SK-N-SH (cell line): ENCODE results near the gene PTPN5. TPM values are rescaled to one million over a fixed set of nuclear protein-coding genes. Genes with fewer than 3 reads are reported as not detected.

Experiments
- CTCF ChIA-PET: fragments of 300-600, 350-600 bp; formaldehyde crosslinking; extraction: SDS; loops from one replicate; lab custom pipeline; 2021; lab: Yijun Ruan, JAX
- POLR2A ChIA-PET: fragments of 350-600 bp; sonication (Branson Sonifier 250); formaldehyde crosslinking; extraction: SDS; loops from one replicate; lab custom pipeline; 2020; ENCODE audit warnings: antibody characterized with exemption, inconsistent platforms; lab: Yijun Ruan, JAX
- DNase-seq: peaks from one replicate; pipeline ENCODE4 v3.0.0; 2012
- H2AFZ ChIP-seq: fragments of 200-600 bp; sonication (generic); 2 replicates; pipeline ENCODE4 v1.8.1; 2016; ENCODE audit warnings: antibody characterized with exemption, mild to moderate bottlenecking, low read depth
- H3F3A ChIP-seq: fragments of 200-600 bp; sonication (generic); replicated peaks from 2 replicates; pipeline ENCODE3; 2016; ENCODE audit warnings: antibody characterized with exemption, mild to moderate bottlenecking; ENCODE audit not compliant: insufficient read depth
- H3K27ac ChIP-seq, 2 experiments: fragments of 200-500 bp in 1 of 2; fragments of 200-600 bp in 1 of 2; sonication (Bioruptor generic) in 1 of 2; sonication (generic), shearing (Covaris generic) in 1 of 2; 2 replicates each; pipeline versions ENCODE4 v1.5.1 to v1.6.1; 2014 to 2016; ENCODE audit warnings: low read depth in 2 of 2, inconsistent platforms in 1 of 2, low read length in 1 of 2, mild to moderate bottlenecking in 1 of 2, mixed read lengths in 1 of 2
- H3K27me3 ChIP-seq: fragments of 200-600 bp; sonication (generic), shearing (Covaris generic); 2 replicates; pipeline ENCODE4 v1.6.1; 2016; ENCODE audit warnings: mixed run types; ENCODE audit not compliant: insufficient read depth
- H3K36me3 ChIP-seq, 2 experiments: fragments of 200-500 bp in 1 of 2; fragments of 200-600 bp in 1 of 2; sonication (Bioruptor generic) in 1 of 2; sonication (generic) in 1 of 2; replicated peaks in 1 of 2; 2 replicates each; pipeline versions ENCODE3 to v1.5.1; 2014 to 2016; ENCODE audit warnings: low read length in 1 of 2, mild to moderate bottlenecking in 1 of 2; ENCODE audit not compliant: insufficient read depth in 2 of 2, control insufficient read depth in 1 of 2
- H3K4me1 ChIP-seq, 2 experiments: fragments of 200-500 bp in 1 of 2; fragments of 200-600 bp in 1 of 2; sonication (Bioruptor generic) in 1 of 2; sonication (generic), shearing (Covaris generic) in 1 of 2; 2 replicates each; pipeline versions ENCODE4 v1.5.1 to v1.6.1; 2014 to 2016; ENCODE audit warnings: low read depth in 1 of 2, low read length in 1 of 2, mixed run types in 1 of 2; ENCODE audit not compliant: insufficient read depth in 2 of 2, control insufficient read depth in 1 of 2
- H3K4me2 ChIP-seq: fragments of 200-600 bp; sonication (generic), shearing (Covaris generic); 2 replicates; pipeline ENCODE4 v1.6.1; 2017; ENCODE audit warnings: mixed run types
- H3K4me3 ChIP-seq, 2 experiments: fragments of 200-500 bp in 1 of 2; fragments of 200-600 bp in 1 of 2; sonication (Bioruptor generic) in 1 of 2; sonication (generic), shearing (Covaris generic) in 1 of 2; 2 replicates each; pipeline versions ENCODE4 v1.5.1 to v1.8.1; 2014 to 2016; ENCODE audit warnings: low read depth in 2 of 2, inconsistent platforms in 1 of 2, low read length in 1 of 2, mild to moderate bottlenecking in 1 of 2, mixed read lengths in 1 of 2, moderate library complexity in 1 of 2
- H3K79me2 ChIP-seq: fragments of 200-600 bp; sonication (generic); 2 replicates; pipeline ENCODE4 v1.8.1; 2017; ENCODE audit warnings: mild to moderate bottlenecking; ENCODE audit not compliant: insufficient read depth
- H3K9ac ChIP-seq: fragments of 200-600 bp; sonication (generic); 2 replicates; pipeline ENCODE4 v1.6.1; 2017; ENCODE audit warnings: mixed run types
- H3K9me2 ChIP-seq: fragments of 200-600 bp; sonication (generic); 2 replicates; pipeline ENCODE4 v1.6.1; 2017; ENCODE audit warnings: mixed run types
- H3K9me3 ChIP-seq: fragments of 200-600 bp; sonication (generic); 2 replicates; pipeline ENCODE4 v1.6.1; 2017; ENCODE audit warnings: mixed run types, mild to moderate bottlenecking, moderate library complexity
- H4K20me1 ChIP-seq: fragments of 200-600 bp; sonication (generic); 2 replicates; pipeline ENCODE4 v1.6.1; 2017; ENCODE audit warnings: mild to moderate bottlenecking, mixed run types; ENCODE audit not compliant: insufficient read depth
- CHD2 ChIP-seq: fragments of 150-350 bp; IDR thresholded peaks from 2 replicates; pipeline ENCODE4 v1.6.1; 2018; ENCODE audit warnings: low read length; ENCODE audit not compliant: partially characterized antibody
- ELF1 ChIP-seq: IDR thresholded peaks from 2 replicates; pipeline ENCODE4 v1.4.0; 2012
- EZH2phosphoT487 ChIP-seq: fragments of 200-600 bp; sonication (generic); IDR thresholded peaks from 2 replicates; pipeline ENCODE4 v1.6.1; 2017; ENCODE audit warnings: low read depth, mixed run types, mild to moderate bottlenecking, antibody characterized with exemption, moderate library complexity, borderline replicate concordance
- FOSL2 ChIP-seq: IDR thresholded peaks from 2 replicates; pipeline ENCODE4 v1.4.0; 2012; ENCODE audit warnings: low read depth, mild to moderate bottlenecking, moderate library complexity, borderline replicate concordance
- MEF2A ChIP-seq: IDR thresholded peaks from 2 replicates; pipeline ENCODE4 v1.4.0; 2012; ENCODE audit warnings: low read depth, borderline replicate concordance
- RAD21 ChIP-seq: IDR thresholded peaks from 2 replicates; pipeline ENCODE4 v1.6.1; 2012; ENCODE audit warnings: mild to moderate bottlenecking, low read length
- SIN3A ChIP-seq: IDR thresholded peaks from 2 replicates; pipeline ENCODE4 v1.6.1; 2012; ENCODE audit warnings: low read depth, mild to moderate bottlenecking, low read length, moderate library complexity, borderline replicate concordance
- SMC3 ChIP-seq: IDR thresholded peaks from 2 replicates; pipeline ENCODE4 v1.6.1; 2012; ENCODE audit warnings: low read depth, low read length, improper control_type of control experiment
- YY1 ChIP-seq: IDR thresholded peaks from 2 replicates; pipeline ENCODE4 v1.4.0; 2012; ENCODE audit warnings: low read depth, mild to moderate bottlenecking
- WGBS: methylation state at CpG from one replicate; pipeline ENCODE4 v1.1.6; 2017; ENCODE audit warnings: low lambda C conversion rate; 5-methylcytosine and 5-hydroxymethylcytosine counted together
- polyA plus RNA-seq, 3 experiments: library from polyadenylated mRNA; depleted of rRNA; stranded (reverse); fragments of >200 nt; gene quantifications; 2 replicates each; pipeline ENCODE4 v1.2.3, GENCODE V29; 2012
- TF ChIP-seq, protein P1 (sequence below): fragments of 200-600 bp; sonication (generic); IDR thresholded peaks from 2 replicates; pipeline ENCODE4 v1.6.1; 2017; ENCODE audit warnings: antibody characterized with exemption, mild to moderate bottlenecking, moderate library complexity
- TF ChIP-seq, protein P2 (sequence below): fragments of 150-350 bp; IDR thresholded peaks from 2 replicates; pipeline ENCODE4 v1.6.1; 2016; ENCODE audit warnings: mild to moderate bottlenecking, low read depth, low read length
- TF ChIP-seq, protein P3 (sequence below): IDR thresholded peaks from 2 replicates; pipeline ENCODE4 v1.4.0; 2012; ENCODE audit warnings: low read depth

PTPN5 gene
- polyA plus RNA-seq, 1 of the 3 experiments (the other 2 are of a cell fraction) = not detected

DNA sequence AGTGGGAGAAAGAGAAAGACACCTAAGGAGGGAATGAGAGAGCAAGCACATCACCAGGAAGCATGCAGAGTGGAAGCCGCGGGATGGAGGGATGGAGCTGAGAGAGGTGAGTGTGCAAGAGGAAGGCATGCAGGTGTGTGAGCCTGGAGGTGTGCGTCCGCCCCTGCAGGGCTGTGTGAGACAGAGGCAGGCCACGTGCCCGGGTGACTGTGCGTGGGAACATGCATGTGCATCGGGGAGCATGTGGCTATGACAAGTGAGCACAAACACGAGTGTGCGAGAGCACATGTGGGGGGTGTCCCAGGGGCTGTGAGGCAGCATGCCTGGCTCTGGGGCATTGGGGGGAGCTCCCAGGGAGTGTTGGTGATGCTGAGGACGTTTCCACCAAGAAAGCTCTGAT is 29.9 kb downstream of the PTPN5 start:
- Histone ChIP-seq H3K27ac (no peak overlapping the region), H3K9me3 (no peaks in the 10 kb centered on the region), H3K9me2 (no peaks in the 10 kb centered on the region), H3F3A (peaks cover 16% of the 10 kb centered on the region), H3K9ac (no peak overlapping the region), H3K4me2 (no peak overlapping the region), H4K20me1 (no peaks in the 10 kb centered on the region), H3K79me2 (no peaks in the 10 kb centered on the region), H3K4me1 (peaks cover 0 to 4% of the 10 kb centered on the region in 2 experiments; a peak in 1 of 4 replicates), H3K36me3 (no peaks in the 10 kb centered on the region), H3K4me3 (no peak overlapping the region), H2AFZ (no peak overlapping the region)
- DNase-seq = no peak
- ChIA-PET CTCF (interaction anchor here (1.0 to 2.9 kb wide), 3 partner anchors 12 to 646 kb away, joined by 3 to 13 read pairs (median 6); no protein-coding TSS in a partner anchor), POLR2A (no interaction called here)
- TF ChIP-seq, protein P1, sequence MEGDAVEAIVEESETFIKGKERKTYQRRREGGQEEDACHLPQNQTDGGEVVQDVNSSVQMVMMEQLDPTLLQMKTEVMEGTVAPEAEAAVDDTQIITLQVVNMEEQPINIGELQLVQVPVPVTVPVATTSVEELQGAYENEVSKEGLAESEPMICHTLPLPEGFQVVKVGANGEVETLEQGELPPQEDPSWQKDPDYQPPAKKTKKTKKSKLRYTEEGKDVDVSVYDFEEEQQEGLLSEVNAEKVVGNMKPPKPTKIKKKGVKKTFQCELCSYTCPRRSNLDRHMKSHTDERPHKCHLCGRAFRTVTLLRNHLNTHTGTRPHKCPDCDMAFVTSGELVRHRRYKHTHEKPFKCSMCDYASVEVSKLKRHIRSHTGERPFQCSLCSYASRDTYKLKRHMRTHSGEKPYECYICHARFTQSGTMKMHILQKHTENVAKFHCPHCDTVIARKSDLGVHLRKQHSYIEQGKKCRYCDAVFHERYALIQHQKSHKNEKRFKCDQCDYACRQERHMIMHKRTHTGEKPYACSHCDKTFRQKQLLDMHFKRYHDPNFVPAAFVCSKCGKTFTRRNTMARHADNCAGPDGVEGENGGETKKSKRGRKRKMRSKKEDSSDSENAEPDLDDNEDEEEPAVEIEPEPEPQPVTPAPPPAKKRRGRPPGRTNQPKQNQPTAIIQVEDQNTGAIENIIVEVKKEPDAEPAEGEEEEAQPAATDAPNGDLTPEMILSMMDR = no peak
- TF ChIP-seq RAD21 (no peak), MEF2A (no peak), CHD2 (no peak), SMC3 (no peak), YY1 (no peak), SIN3A (no peak)
- TF ChIP-seq, all 33 proteins: peak for 0
- no peaks in the 10 kb centered on the region for H3K27me3 ChIP-seq
- 84% methylated on average over 8 of the region's 11 CpGs for WGBS

DNA sequence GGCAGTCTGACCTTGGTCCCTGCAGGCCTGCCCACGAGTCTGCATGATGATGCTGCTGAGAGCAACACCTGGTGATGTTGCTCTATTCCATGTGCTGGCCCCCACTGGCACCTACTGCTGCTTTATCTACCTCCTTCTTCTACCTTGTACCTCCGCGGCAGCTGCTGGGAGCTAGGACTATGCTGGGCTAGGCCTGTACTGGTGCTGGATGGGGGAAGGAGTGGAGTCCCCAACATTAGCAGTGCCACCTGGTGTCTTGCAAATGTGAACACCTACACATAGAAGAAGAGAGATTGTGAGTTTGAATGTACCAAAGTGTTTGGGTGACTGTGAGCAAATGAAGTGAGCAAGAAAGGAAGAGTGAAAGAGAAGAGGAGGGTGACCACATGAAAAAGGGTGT is 30.5 kb downstream of the PTPN5 start:
- no peaks in the 10 kb centered on the region for H4K20me1 ChIP-seq
- no peak for DNase-seq
- H2AFZ ChIP-seq = no peak overlapping the region
- POLR2A ChIA-PET = no interaction called here
- no peaks in the 10 kb centered on the region for H3K79me2 ChIP-seq
- no peak overlapping the region for H3K4me2 ChIP-seq
- TF ChIP-seq ELF1 (no peak), CHD2 (no peak), FOSL2 (no peak), EZH2phosphoT487 (no peak)
- TF ChIP-seq, protein P2, sequence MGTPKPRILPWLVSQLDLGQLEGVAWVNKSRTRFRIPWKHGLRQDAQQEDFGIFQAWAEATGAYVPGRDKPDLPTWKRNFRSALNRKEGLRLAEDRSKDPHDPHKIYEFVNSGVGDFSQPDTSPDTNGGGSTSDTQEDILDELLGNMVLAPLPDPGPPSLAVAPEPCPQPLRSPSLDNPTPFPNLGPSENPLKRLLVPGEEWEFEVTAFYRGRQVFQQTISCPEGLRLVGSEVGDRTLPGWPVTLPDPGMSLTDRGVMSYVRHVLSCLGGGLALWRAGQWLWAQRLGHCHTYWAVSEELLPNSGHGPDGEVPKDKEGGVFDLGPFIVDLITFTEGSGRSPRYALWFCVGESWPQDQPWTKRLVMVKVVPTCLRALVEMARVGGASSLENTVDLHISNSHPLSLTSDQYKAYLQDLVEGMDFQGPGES = no peak
- TF ChIP-seq, protein P1 = no peak
- TF ChIP-seq, protein P3, sequence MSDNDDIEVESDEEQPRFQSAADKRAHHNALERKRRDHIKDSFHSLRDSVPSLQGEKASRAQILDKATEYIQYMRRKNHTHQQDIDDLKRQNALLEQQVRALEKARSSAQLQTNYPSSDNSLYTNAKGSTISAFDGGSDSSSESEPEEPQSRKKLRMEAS = no peak
- no peaks in the 10 kb centered on the region for H3K27me3 ChIP-seq
- H3F3A ChIP-seq = peaks cover 16% of the 10 kb centered on the region
- no peak overlapping the region for H3K4me3 ChIP-seq
- CTCF ChIA-PET = interaction anchor here (1.0 to 2.9 kb wide), 3 partner anchors 12 to 646 kb away, joined by 3 to 13 read pairs (median 4); no protein-coding TSS in a partner anchor
- no peak overlapping the region for H3K9ac ChIP-seq
- H3K36me3 ChIP-seq = no peaks in the 10 kb centered on the region
- no peaks in the 10 kb centered on the region for H3K9me2 ChIP-seq
- no peaks in the 10 kb centered on the region for H3K9me3 ChIP-seq
- 79% methylated on average over 3 of the region's 3 CpGs for WGBS
- H3K4me1 ChIP-seq = peaks cover 0 to 4% of the 10 kb centered on the region in 2 experiments; a peak in 1 of 4 replicates
- H3K27ac ChIP-seq = no peak overlapping the region
